OCI-LY7 (cell line): ENCODE data around the gene BAHCC1. TPM values are rescaled to one million over a fixed set of nuclear protein-coding genes. Genes with fewer than 3 reads are reported as not detected.
A peak's percentile ranks its signal among the peaks of the same experiment; 100 is the strongest.

Experiments used
- BruUV-seq: library from RNA; stranded (reverse); fragments of 400-500 nt; replicated peaks from 2 replicates; lab custom pipeline; 2021; lab: Mats Ljungman, UMichigan
- CTCF ChIA-PET: fragments of 300-600 bp; sonication (Branson Sonifier 250); formaldehyde crosslinking; loops from one replicate; lab custom pipeline; 2022; ENCODE audit warnings: antibody characterized with exemption; ENCODE audit not compliant: unreplicated experiment; lab: Charles Lee
- POLR2A ChIA-PET: fragments of 300-600 bp; sonication (Branson Sonifier 250); formaldehyde crosslinking; loops from one replicate; lab custom pipeline; 2022; ENCODE audit warnings: antibody characterized with exemption; lab: Charles Lee
- DNase-seq: peaks from one replicate; pipeline ENCODE4 v3.0.0-alpha.2; 2015; ENCODE audit warnings: low spot score
- H2AFZ ChIP-seq: fragments of 200-600 bp; sonication (generic), shearing (Covaris generic); 2 replicates; pipeline ENCODE4 v1.6.1; 2014; ENCODE audit warnings: mild to moderate bottlenecking, antibody characterized with exemption, low read length, moderate library complexity
- H3K27ac ChIP-seq: fragments of 200-600 bp; sonication (generic); 2 replicates; pipeline ENCODE4 v1.5.1; 2014; ENCODE audit warnings: mixed run types, low read depth, mild to moderate bottlenecking, moderate library complexity, low read length, inconsistent platforms; ENCODE audit not compliant: poor library complexity, severe bottlenecking
- H3K36me3 ChIP-seq: fragments of 200-600 bp; sonication (generic); 2 replicates; pipeline ENCODE4 v1.6.1; 2014; ENCODE audit warnings: mild to moderate bottlenecking, antibody characterized with exemption, low read length, moderate library complexity, mixed read lengths; ENCODE audit not compliant: insufficient read depth
- H3K4me1 ChIP-seq: fragments of 200-600 bp; sonication (generic); 2 replicates; pipeline ENCODE4 v1.5.1; 2014; ENCODE audit warnings: mild to moderate bottlenecking, low read length; ENCODE audit not compliant: insufficient read depth, poor library complexity, severe bottlenecking
- H3K4me2 ChIP-seq: fragments of 200-600 bp; sonication (generic); 2 replicates; pipeline ENCODE4 v1.6.1; 2014; ENCODE audit warnings: mild to moderate bottlenecking, low read length
- H3K4me3 ChIP-seq: fragments of 200-600 bp; sonication (generic); 2 replicates; pipeline ENCODE4 v1.5.1; 2014; ENCODE audit warnings: mild to moderate bottlenecking, low read depth, low read length; ENCODE audit not compliant: poor library complexity, severe bottlenecking
- H3K79me2 ChIP-seq: fragments of 200-600 bp; sonication (generic); 2 replicates; pipeline ENCODE4 v1.6.1; 2016; ENCODE audit warnings: low read depth, mild to moderate bottlenecking, low read length, moderate library complexity, mixed read lengths; ENCODE audit not compliant: insufficient read depth
- H3K9me2 ChIP-seq: fragments of 200-600 bp; sonication (generic); 2 replicates; pipeline ENCODE4 v1.6.1; 2016; ENCODE audit warnings: mild to moderate bottlenecking, low read length, mixed read lengths; ENCODE audit not compliant: insufficient read depth
- H3K9me3 ChIP-seq: fragments of 200-600 bp; sonication (generic); 2 replicates; pipeline ENCODE4 v1.6.1; 2014; ENCODE audit warnings: mild to moderate bottlenecking, mixed run types, low read length, mixed read lengths
- H4K20me1 ChIP-seq: fragments of 200-600 bp; sonication (generic); 2 replicates; pipeline ENCODE4 v1.6.1; 2014; ENCODE audit warnings: mild to moderate bottlenecking, antibody characterized with exemption, low read length, moderate library complexity, mixed read lengths; ENCODE audit not compliant: insufficient read depth
- CTCF ChIP-seq: fragments of 200-600 bp; sonication (generic); conservative IDR thresholded peaks from 2 replicates; pipeline ENCODE4 v1.5.1; 2014; ENCODE audit warnings: mild to moderate bottlenecking, antibody characterized with exemption, low read length, moderate library complexity, mixed read lengths
- EZH2phosphoT487 ChIP-seq: fragments of 200-600 bp; sonication (generic); IDR thresholded peaks from 2 replicates; pipeline ENCODE4 v1.6.1; 2018; ENCODE audit warnings: low read depth, borderline replicate concordance, mild to moderate bottlenecking, mixed run types, antibody characterized with exemption, low read length, moderate library complexity, mixed read lengths
- intact Hi-C: fragments of 100-400 bp; cut with micrococcal nuclease; formaldehyde crosslinking; loops from one replicate; pipeline ENCODE4 v1.10.0; 2022; ENCODE audit not compliant: unreplicated experiment
- total RNA-seq, 2 experiments: library from RNA; depleted of rRNA in 1 of 2; stranded (reverse); fragments of >200 nt in 1 of 2; shearing (Covaris generic) in 1 of 2; gene quantifications; 2 replicates each; pipeline ENCODE4 v1.2.3, GENCODE V29; 2014 to 2022

BAHCC1 gene
- total RNA-seq, 2 experiments from 2014 or later = 5.2 to 5.5 TPM

DNA sequence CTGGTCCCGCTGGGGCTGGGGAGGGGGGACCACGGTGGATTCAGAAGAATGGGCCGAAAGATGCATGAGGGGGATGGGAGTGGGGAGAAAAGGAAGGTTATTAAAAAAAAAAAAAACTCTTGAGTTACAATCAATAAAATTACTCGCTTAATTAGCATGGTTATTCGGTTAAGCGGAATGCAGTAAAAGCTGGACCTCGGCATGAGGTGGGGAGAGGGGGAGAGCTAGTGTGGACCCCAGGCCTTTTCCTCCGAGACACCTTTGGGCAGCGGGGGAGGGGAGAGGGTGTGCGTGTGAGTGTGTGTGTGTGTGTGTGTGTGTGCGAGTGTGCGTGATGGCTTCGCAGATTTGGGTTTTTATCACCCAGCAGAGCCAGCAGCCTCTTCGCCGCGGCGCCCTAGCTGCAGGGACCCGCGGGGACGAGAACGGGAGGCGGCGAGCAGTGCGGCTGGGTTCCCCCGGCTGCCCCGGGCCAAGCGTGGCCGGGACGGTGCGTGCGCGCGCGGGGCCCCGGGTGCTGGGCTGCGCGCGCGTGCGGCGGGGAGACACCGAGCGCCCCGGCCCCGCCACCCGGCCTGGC, 3.7 kb downstream of the BAHCC1 start:
- Histone ChIP-seq H3K9me3 (no peaks in the 10 kb centered on the region), H4K20me1 (no peaks in the 10 kb centered on the region), H3K27ac (no peak overlapping the region), H3K79me2 (no peaks in the 10 kb centered on the region), H3K36me3 (no peaks in the 10 kb centered on the region), H3K4me1 (peaks cover 41% of the 10 kb centered on the region), H3K4me3 (no peak overlapping the region), H3K9me2 (no peaks in the 10 kb centered on the region), H2AFZ (no peak overlapping the region), H3K4me2 (no peak overlapping the region)
- CTCF ChIA-PET = no interaction called here
- no TSS peak for BruUV-seq
- intact Hi-C loops = loop anchor here (10.0 kb wide), 2 partner anchors 116 to 196 kb away; partner anchors contain the start of gene ACTG1
- no peak for DNase-seq
- POLR2A ChIA-PET = interaction anchor here (0.7 to 1.2 kb wide), 2 partner anchors 23 to 41 kb away, joined by 3 to 5 read pairs; no protein-coding TSS in a partner anchor
- no peak for TF ChIP-seq CTCF
- TF ChIP-seq EZH2phosphoT487 = no peak

DNA sequence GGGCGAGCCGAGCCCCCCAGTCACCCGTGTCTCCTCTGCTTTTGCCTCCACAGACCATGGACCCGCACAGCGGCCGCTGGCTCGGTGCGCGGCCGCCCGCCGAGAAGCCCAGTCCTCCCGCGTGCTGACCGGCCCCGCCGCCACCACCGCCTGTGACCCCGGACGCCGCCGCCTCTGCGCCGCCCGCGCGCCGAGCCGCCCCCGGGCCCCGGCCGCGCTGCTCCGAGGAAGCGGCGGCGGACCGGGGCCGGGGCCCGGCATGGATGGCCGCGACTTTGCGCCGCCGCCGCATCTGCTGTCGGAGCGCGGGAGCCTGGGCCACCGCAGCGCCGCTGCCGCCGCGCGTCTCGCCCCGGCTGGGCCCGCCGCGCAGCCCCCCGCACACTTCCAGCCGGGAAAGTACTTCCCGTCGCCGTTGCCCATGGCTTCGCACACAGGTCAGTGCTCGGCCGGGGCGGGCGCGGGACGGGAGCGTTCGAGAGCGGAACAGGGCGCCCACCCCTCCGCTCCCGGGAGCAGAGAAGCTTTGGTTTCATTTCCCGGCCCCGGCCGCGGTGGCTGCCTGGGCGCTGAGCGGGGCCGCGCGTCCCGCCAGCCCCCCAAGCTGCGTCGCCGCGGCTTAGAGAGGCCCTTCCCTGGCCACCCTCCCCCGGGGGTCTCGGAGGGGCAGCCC, 4.4 kb downstream of the BAHCC1 start:
- intact Hi-C loops = loop anchor here (10.0 kb wide), 2 partner anchors 115 to 195 kb away; partner anchors contain the start of gene ACTG1
- no peaks in the 10 kb centered on the region for H3K36me3 ChIP-seq
- H4K20me1 ChIP-seq = no peaks in the 10 kb centered on the region
- no peak for TF ChIP-seq EZH2phosphoT487
- H2AFZ ChIP-seq = no peak overlapping the region
- no TSS peak for BruUV-seq
- peaks cover 35% of the 10 kb centered on the region for H3K4me1 ChIP-seq
- peak overlapping the region; percentile 44 for H3K4me3 ChIP-seq
- H3K9me2 ChIP-seq = no peaks in the 10 kb centered on the region
- no peaks in the 10 kb centered on the region for H3K9me3 ChIP-seq
- peak overlapping the region; percentile 46 for H3K4me2 ChIP-seq
- H3K79me2 ChIP-seq = no peaks in the 10 kb centered on the region
- no peak overlapping the region for H3K27ac ChIP-seq
- DNase-seq = no peak
- POLR2A ChIA-PET = interaction anchor here (0.7 kb wide), 1 partner anchor 42 kb away, joined by 5 read pairs; no protein-coding TSS in a partner anchor
- CTCF ChIA-PET = no interaction called here

GRCh38 chr17:81400154-81400977, 5.1 kb downstream of the BAHCC1 start:
- no peaks in the 10 kb centered on the region for H3K9me2 ChIP-seq
- peaks cover 30% of the 10 kb centered on the region for H3K4me1 ChIP-seq
- no peaks in the 10 kb centered on the region for H3K9me3 ChIP-seq
- H3K36me3 ChIP-seq = no peaks in the 10 kb centered on the region
- TF ChIP-seq EZH2phosphoT487 (no peak), CTCF (no peak)
- H4K20me1 ChIP-seq = no peaks in the 10 kb centered on the region
- no TSS peak for BruUV-seq
- CTCF ChIA-PET = no interaction called here
- H3K4me3 ChIP-seq = peak overlapping the region; percentile 44
- H3K27ac ChIP-seq = no peak overlapping the region
- POLR2A ChIA-PET = no interaction called here
- DNase-seq = no peak
- H3K79me2 ChIP-seq = no peaks in the 10 kb centered on the region
- H3K4me2 ChIP-seq = peak overlapping the region; percentile 46
- no peak overlapping the region for H2AFZ ChIP-seq
- intact Hi-C loops = no loop called here
